H1 (cell line): ENCODE results near the gene STARD9. TPM values are rescaled to one million over a fixed set of nuclear protein-coding genes. Genes with fewer than 3 reads are reported as not detected.

ENCODE experiments used
- CTCF ChIA-PET: fragments of 300-600 bp; sonication (Branson Sonifier 250); formaldehyde crosslinking; loops from one replicate; lab custom pipeline; 2021; ENCODE audit not compliant: partially characterized antibody; lab: Charles Lee
- POLR2A ChIA-PET: fragments of 300-600 bp; sonication (Branson Sonifier 250); formaldehyde crosslinking; loops from one replicate; lab custom pipeline; 2021; ENCODE audit warnings: inconsistent platforms; ENCODE audit not compliant: partially characterized antibody; lab: Charles Lee
- DNase-seq, 2 experiments: peaks; one replicate each; pipeline versions ENCODE4 v3.0.0 to v3.0.0-alpha.2; 2010 to 2022; ENCODE audit warnings: low spot score in 2 of 2, low read depth in 1 of 2, mixed read lengths in 1 of 2
- FAIRE-seq: peaks from 2 replicates; lab custom pipeline; 2011; peaks lifted over from hg19 to GRCh38; lab: Jason Lieb, UNC
- H2AFZ ChIP-seq: 2 replicates; pipeline ENCODE4 v1.8.1; 2012; ENCODE audit warnings: low read length, inconsistent platforms
- H2AK5ac ChIP-seq: 2 replicates; pipeline ENCODE4 v1.6.1; 2013; ENCODE audit warnings: low read depth, low read length
- H2BK120ac ChIP-seq: replicated peaks from 2 replicates; pipeline ENCODE3; 2013; ENCODE audit warnings: low read depth, low read length, inconsistent platforms
- H2BK12ac ChIP-seq: 2 replicates; pipeline ENCODE4 v1.6.1; 2013; ENCODE audit warnings: low read depth, low read length
- H2BK15ac ChIP-seq: 2 replicates; pipeline ENCODE4 v1.6.1; 2013; ENCODE audit warnings: low read length
- H2BK20ac ChIP-seq: 2 replicates; pipeline ENCODE4 v1.6.1; 2013; ENCODE audit warnings: low read length
- H2BK5ac ChIP-seq: 2 replicates; pipeline ENCODE4 v1.6.1; 2013; ENCODE audit warnings: low read depth, low read length
- H3K14ac ChIP-seq: 2 replicates; pipeline ENCODE4 v1.6.1; 2013; ENCODE audit warnings: inconsistent platforms; ENCODE audit not compliant: insufficient read length
- H3K18ac ChIP-seq: 2 replicates; pipeline ENCODE4 v1.6.1; 2013; ENCODE audit warnings: low read length; ENCODE audit errors: extremely low read depth
- H3K23ac ChIP-seq: 2 replicates; pipeline ENCODE4 v1.6.1; 2013; ENCODE audit warnings: inconsistent platforms; ENCODE audit not compliant: insufficient read length
- H3K23me2 ChIP-seq: 2 replicates; pipeline ENCODE4 v1.6.1; 2013; ENCODE audit warnings: low read depth, low read length
- H3K27ac ChIP-seq: 2 replicates; pipeline ENCODE4 v1.6.1; 2011; ENCODE audit warnings: low read depth, low read length, inconsistent platforms
- H3K27me3 ChIP-seq, 4 experiments: replicated peaks in 1 of 4; 1 replicate in 1 of 4; 2 replicates in 3 of 4; pipeline versions ENCODE4 v1.6.1 to v1.8.1; 2011 to 2013; ENCODE audit warnings: low read length in 3 of 4, mild to moderate bottlenecking in 3 of 4, inconsistent platforms in 2 of 4, mixed read lengths in 2 of 4, moderate library complexity in 1 of 4; ENCODE audit not compliant: control insufficient read depth in 3 of 4, insufficient read depth in 3 of 4; ENCODE audit errors: extremely low read depth in 1 of 4
- H3K36me3 ChIP-seq, 4 experiments: 2 replicates each; pipeline versions ENCODE4 v1.6.1 to v1.8.1; 2011 to 2013; ENCODE audit warnings: mild to moderate bottlenecking in 4 of 4, low read length in 3 of 4, moderate library complexity in 2 of 4, control low read depth in 1 of 4, inconsistent platforms in 1 of 4; ENCODE audit not compliant: insufficient read depth in 4 of 4, control insufficient read depth in 2 of 4
- H3K4ac ChIP-seq: replicated peaks from 2 replicates; pipeline ENCODE3; 2013; ENCODE audit warnings: low read length, low read depth, mixed read lengths, inconsistent platforms; ENCODE audit not compliant: insufficient read length
- H3K4me1 ChIP-seq, 4 experiments: replicated peaks in 1 of 4; 1 replicate in 1 of 4; 2 replicates in 3 of 4; pipeline versions ENCODE4 v1.6.1 to v1.8.1; 2011 to 2013; ENCODE audit warnings: low read length in 3 of 4, inconsistent platforms in 2 of 4, mixed read lengths in 1 of 4; ENCODE audit not compliant: insufficient read depth in 4 of 4, control insufficient read depth in 3 of 4
- H3K4me2 ChIP-seq, 2 experiments: 2 replicates each; pipeline versions ENCODE4 v1.6.1 to v1.8.1; 2011 to 2013; ENCODE audit warnings: low read depth in 2 of 2, low read length in 2 of 2, control low read depth in 1 of 2, inconsistent platforms in 1 of 2, mild to moderate bottlenecking in 1 of 2; ENCODE audit not compliant: insufficient read depth in 1 of 2
- H3K4me3 ChIP-seq, 4 experiments: fragments of 200-600, 300-600 bp in 1 of 4; sonication (generic), shearing (Covaris generic), sonication (Bioruptor Twin) in 1 of 4; 2 replicates each; pipeline versions ENCODE4 v1.5.1 to v1.8.1; 2011 to 2016; ENCODE audit warnings: low read length in 4 of 4, low read depth in 3 of 4, control low read depth in 2 of 4, inconsistent platforms in 2 of 4, mild to moderate bottlenecking in 2 of 4, mixed read lengths in 1 of 4, moderate library complexity in 1 of 4; ENCODE audit not compliant: insufficient read depth in 2 of 4; ENCODE audit errors: extremely low read depth in 1 of 4
- H3K56ac ChIP-seq: replicated peaks from 2 replicates; pipeline ENCODE3; 2013; ENCODE audit warnings: low read depth, mild to moderate bottlenecking, mixed read lengths, low read length, inconsistent platforms; ENCODE audit not compliant: insufficient read length
- H3K79me1 ChIP-seq: 2 replicates; pipeline ENCODE4 v1.6.1; 2013; ENCODE audit warnings: low read depth, low read length, control low read depth
- H3K79me2 ChIP-seq, 2 experiments: 2 replicates each; pipeline versions ENCODE4 v1.6.1 to v1.8.1; 2012 to 2013; ENCODE audit warnings: low read length in 2 of 2, mild to moderate bottlenecking in 2 of 2, inconsistent platforms in 1 of 2; ENCODE audit not compliant: insufficient read depth in 2 of 2, control insufficient read depth in 1 of 2
- H3K9ac ChIP-seq, 4 experiments: replicated peaks in 1 of 4; 1 replicate in 1 of 4; 2 replicates in 3 of 4; pipeline versions ENCODE4 v1.6.1 to v1.8.1; 2011 to 2013; ENCODE audit warnings: low read depth in 3 of 4, low read length in 3 of 4, control low read depth in 2 of 4, mild to moderate bottlenecking in 2 of 4, moderate library complexity in 2 of 4, inconsistent platforms in 1 of 4; ENCODE audit errors: extremely low read depth in 1 of 4
- H3K9me3 ChIP-seq, 2 experiments: 2 replicates each; pipeline versions ENCODE4 v1.6.1 to v1.8.1; 2012 to 2013; ENCODE audit warnings: mild to moderate bottlenecking in 2 of 2, moderate library complexity in 2 of 2, control low read depth in 1 of 2, inconsistent platforms in 1 of 2, low read depth in 1 of 2, low read length in 1 of 2, mixed read lengths in 1 of 2; ENCODE audit not compliant: insufficient read depth in 2 of 2
- H4K20me1 ChIP-seq, 2 experiments: replicated peaks in 1 of 2; 2 replicates each; pipeline versions ENCODE3 to v1.8.1; 2011 to 2013; ENCODE audit warnings: inconsistent platforms in 2 of 2, low read length in 2 of 2, mild to moderate bottlenecking in 1 of 2; ENCODE audit not compliant: insufficient read depth in 2 of 2, control insufficient read depth in 1 of 2
- H4K5ac ChIP-seq: 2 replicates; pipeline ENCODE4 v1.6.1; 2013; ENCODE audit warnings: low read length, low read depth, mixed read lengths, inconsistent platforms; ENCODE audit not compliant: insufficient read length
- H4K8ac ChIP-seq: 2 replicates; pipeline ENCODE4 v1.8.0; 2013; ENCODE audit warnings: mild to moderate bottlenecking, moderate library complexity, low read length, inconsistent platforms; ENCODE audit not compliant: insufficient read depth; ENCODE audit errors: extremely low read depth
- H4K91ac ChIP-seq: replicated peaks from 2 replicates; pipeline ENCODE3; 2013; ENCODE audit warnings: low read length, mixed read lengths, inconsistent platforms; ENCODE audit not compliant: insufficient read length
- ATF3 ChIP-seq: IDR thresholded peaks from 2 replicates; pipeline ENCODE4 v1.6.1; 2011; ENCODE audit warnings: low read depth, mild to moderate bottlenecking, low read length; ENCODE audit not compliant: insufficient read depth
- BCL11A ChIP-seq, 2 experiments: IDR thresholded peaks; one replicate each; pipeline ENCODE4 v1.6.1; 2011; ENCODE audit warnings: low read depth in 2 of 2, low read length in 2 of 2, mild to moderate bottlenecking in 2 of 2
- EZH2 ChIP-seq: fragments of 200-600 bp; sonication (generic); IDR thresholded peaks from 2 replicates; pipeline ENCODE4 v1.7.1; 2012; ENCODE audit warnings: low read depth, mild to moderate bottlenecking, moderate library complexity, low read length, inconsistent platforms; ENCODE audit not compliant: severe bottlenecking
- FOSL1 ChIP-seq: IDR thresholded peaks from 2 replicates; pipeline ENCODE4 v1.6.1; 2011; ENCODE audit warnings: mild to moderate bottlenecking, low read depth, low read length, moderate library complexity; ENCODE audit not compliant: insufficient read depth
- JUND ChIP-seq: IDR thresholded peaks from 2 replicates; pipeline ENCODE4 v1.6.1; 2011; ENCODE audit warnings: mild to moderate bottlenecking, improper control_type of control experiment, low read length
- KDM1A ChIP-seq: fragments of 200-600, 300-600 bp; sonication (generic); IDR thresholded peaks from 2 replicates; pipeline ENCODE4 v1.7.1; 2016; ENCODE audit warnings: mild to moderate bottlenecking, low read length, borderline replicate concordance
- MAX ChIP-seq: IDR thresholded peaks from 2 replicates; pipeline ENCODE4 v1.6.1; 2012; ENCODE audit warnings: inconsistent platforms
- RBBP5 ChIP-seq: IDR thresholded peaks from 2 replicates; pipeline ENCODE4 v1.7.1; 2012; ENCODE audit warnings: low read depth, mild to moderate bottlenecking, inconsistent platforms, low read length, moderate library complexity, borderline replicate concordance
- SAP30 ChIP-seq: fragments of 300-600 bp; sonication (generic); IDR thresholded peaks from 2 replicates; pipeline ENCODE4 v1.7.1; 2012; ENCODE audit warnings: low read length, moderate library complexity, mild to moderate bottlenecking, inconsistent platforms; ENCODE audit not compliant: insufficient read depth, insufficient replicate concordance
- SIN3A ChIP-seq, 2 experiments: IDR thresholded peaks in 1 of 2; conservative IDR thresholded peaks in 1 of 2; 2 replicates each; pipeline ENCODE4 v1.6.1; 2011 to 2012; ENCODE audit warnings: low read length in 2 of 2, improper control_type of control experiment in 1 of 2, low read depth in 1 of 2, mild to moderate bottlenecking in 1 of 2
- SP4 ChIP-seq: IDR thresholded peaks from 2 replicates; pipeline ENCODE4 v1.6.1; 2012; ENCODE audit warnings: low read length, inconsistent platforms
- SUZ12 ChIP-seq: fragments of 200-600 bp; sonication (generic); IDR thresholded peaks from 2 replicates; pipeline ENCODE4 v1.6.1; 2012; ENCODE audit warnings: mild to moderate bottlenecking, inconsistent platforms, low read length, moderate library complexity, mixed read lengths
- TAF1 ChIP-seq: IDR thresholded peaks from 2 replicates; pipeline ENCODE4 v1.6.1; 2011; ENCODE audit warnings: mild to moderate bottlenecking, low read depth, low read length
- whole genome bisulfite sequencing, 2 experiments: shearing (Covaris generic) in 1 of 2; methylation state at CpG; one replicate each; pipeline versions ENCODE4 v1.1.6 to v1.1.7; 2013 to 2015; ENCODE audit warnings: low lambda C conversion rate in 2 of 2, mixed read lengths in 2 of 2, inconsistent platforms in 1 of 2, low coverage in 1 of 2, missing lambda C conversion rate in 1 of 2; ENCODE audit not compliant: insufficient replicate concordance in 2 of 2, insufficient coverage in 1 of 2, insufficient read length in 1 of 2; ENCODE audit errors: extremely low coverage in 1 of 2, missing lambda C conversion rate in 1 of 2; 5-methylcytosine and 5-hydroxymethylcytosine counted together
- polyA plus RNA-seq, 7 experiments: library from polyadenylated mRNA; depleted of rRNA in 3 of 7; stranded (reverse) in 5 of 7; unstranded in 2 of 7; fragments of >200 nt in 5 of 7; fragments of 200-250 nt in 2 of 7; gene quantifications; 1 replicate in 5 of 7; 2 replicates in 1 of 7; 4 replicates in 1 of 7; pipeline versions ENCODE4 v1.2.1 to v1.2.3, GENCODE V29; 2011 to 2013; ENCODE audit warnings: missing spikeins in 2 of 7, mixed read lengths in 2 of 7
- total RNA-seq: library from RNA; stranded (reverse); fragmentation: NEBNext Ultra II Directional; extraction: Animal tissue kit (Norgen Biotek cat#: 25700); gene quantifications from 2 replicates; pipeline ENCODE4 v1.2.1, GENCODE V29; 2021

The STARD9 gene
- total and polyA plus RNA-seq, 2 of the 8 experiments (the other 6 are each of a cell fraction or from before 2014, with no cell fraction given): 2.8 to 7.0 TPM

GRCh38 chr15:42616107-42616506 is 40.7 kb downstream of the STARD9 start:
- Histone ChIP-seq H4K91ac (no peak overlapping the region), H2BK15ac (no peak overlapping the region), H3K9ac (no peak overlapping the region), H3K4me3 (no peak overlapping the region), H2BK5ac (no peak overlapping the region), H4K5ac (no peak overlapping the region), H2BK20ac (no peak overlapping the region), H3K9me3 (no peaks in the 10 kb centered on the region), H3K18ac (no peak overlapping the region), H3K4me1 (peaks cover 0 to 10% (median 3%) of the 10 kb centered on the region in 4 experiments; a peak in 2 of 7 replicates), H2BK120ac (no peak overlapping the region), H4K8ac (no peak overlapping the region), H3K14ac (no peak overlapping the region), H3K23me2 (no peaks in the 10 kb centered on the region), H3K4me2 (no peak overlapping the region), H3K23ac (no peak overlapping the region), H3K79me1 (no peaks in the 10 kb centered on the region), H3K56ac (no peak overlapping the region), H3K36me3 (no peaks in the 10 kb centered on the region), H3K79me2 (no peaks in the 10 kb centered on the region), H3K27me3 (no peaks in the 10 kb centered on the region), H2AFZ (no peak overlapping the region), H3K27ac (no peak overlapping the region), H2AK5ac (no peak overlapping the region), H4K20me1 (no peaks in the 10 kb centered on the region), H3K4ac (no peak overlapping the region), H2BK12ac (no peak overlapping the region)
- FAIRE-seq (no peak), DNase-seq (no peak)
- ChIA-PET CTCF (interaction anchor here (0.6 kb wide), 2 partner anchors 184 to 388 kb away, joined by 3 read pairs; no protein-coding TSS in a partner anchor), POLR2A (no interaction called here)
- 85% methylated on average over 2 of the region's 2 CpGs; no CpG with 5 or more reads in 1 of the 2 experiments for WGBS, 2 experiments
- TF ChIP-seq SIN3A (conservative IDR thresholded peaks at IDR 0.05 in 1 of 2, IDR thresholded peaks at IDR 0.05 in 1 of 2; ENCODE audit: low read depth in 1 of 2, low read length in 2 of 2) (no peak), JUND (no peak), FOSL1 (no peak), TAF1 (no peak), SAP30 (no peak), SP4 (no peak), EZH2 (no peak), KDM1A (no peak), RBBP5 (no peak), SUZ12 (no peak), ATF3 (no peak), BCL11A (IDR thresholded peaks at IDR 0.05; ENCODE audit: low read depth in 2 of 2, low read length in 2 of 2) (no peak), MAX (no peak)
